OCI-M2 (cell line): ENCODE data around the gene GPR108.

Source experiments
- DNase-seq: peaks from one replicate; lab custom pipeline; 2025; ENCODE audit not compliant: unreplicated experiment; lab: John Stamatoyannopoulos, UW

The GPR108 gene

GRCh38 chr19:6708346-6708745 is 29.0 kb downstream of the GPR108 start:
- no peak for DNase-seq

GRCh38 chr19:6707658-6708018 is 29.7 kb downstream of the GPR108 start:
- no peak for DNase-seq

GRCh38 chr19:6707011-6707657 is 30.2 kb downstream of the GPR108 start:
- DNase-seq = no peak

- DNase-seq = no peak
Measured at GRCh38 chr19:6706633-6706958, 30.8 kb downstream of the GPR108 start.

- DNase-seq = no peak
Measured at GRCh38 chr19:6705931-6706632, 31.3 kb downstream of the GPR108 start.

GRCh38 chr19:6700586-6701316 is 36.6 kb downstream of the GPR108 start:
- DNase-seq = no peak

- no peak for DNase-seq
Measured at GRCh38 chr19:6699935-6700334, 37.4 kb downstream of the GPR108 start.

GRCh38 chr19:6697291-6697690 is 40.1 kb downstream of the GPR108 start:
- DNase-seq = no peak

GRCh38 chr19:6696239-6696820 is 41.0 kb downstream of the GPR108 start:
- no peak for DNase-seq

GRCh38 chr19:6694147-6694815 is 43.1 kb downstream of the GPR108 start:
- no peak for DNase-seq

GRCh38 chr19:6693681-6694080 is 43.7 kb downstream of the GPR108 start:
- no peak for DNase-seq

- DNase-seq = no peak
Measured at GRCh38 chr19:6693056-6693471, 44.3 kb downstream of the GPR108 start.

GRCh38 chr19:6692027-6692426 is 45.4 kb downstream of the GPR108 start:
- DNase-seq = no peak

GRCh38 chr19:6691342-6691741 is 46.0 kb downstream of the GPR108 start:
- no peak for DNase-seq

- no peak for DNase-seq
Measured at GRCh38 chr19:6690160-6690885, 47.1 kb downstream of the GPR108 start.

GRCh38 chr19:6687114-6687513 is 50.3 kb downstream of the GPR108 start:
- no peak for DNase-seq

- DNase-seq = no peak
Measured at GRCh38 chr19:6686628-6686975, 50.8 kb downstream of the GPR108 start.

GRCh38 chr19:6685962-6686627 is 51.3 kb downstream of the GPR108 start:
- no peak for DNase-seq

- no peak for DNase-seq
Measured at GRCh38 chr19:6685482-6685881, 51.9 kb downstream of the GPR108 start.

GRCh38 chr19:6683971-6684370 is 53.4 kb downstream of the GPR108 start:
- no peak for DNase-seq
